ENCODE data around the gene ST3GAL4. TPM values are rescaled to one million over a fixed set of nuclear protein-coding genes. Genes with fewer than 3 reads are reported as not detected.

Gene ST3GAL4
- total RNA-seq, 1 experiment from 2014 or later: 13.1 TPM

- no peaks in the 10 kb centered on the region for H4K20me1 ChIP-seq (ENCODE audit: insufficient read depth)
These were observed 47.6 kb downstream of the ST3GAL4 start for GRCh38 chr11:126403022-126403581.

More at GRCh38 chr11:126403022-126403581, 47.6 kb downstream of the ST3GAL4 start:
- Histone ChIP-seq H3K27me3 (ENCODE audit: insufficient read depth, low read length) (no peaks in the 10 kb centered on the region), H3K36me3 (ENCODE audit: control insufficient read depth in 1 of 2, insufficient read depth in 2 of 2, low read length in 2 of 2) (no peaks in the 10 kb centered on the region; a peak in 1 of 4 replicates), H3K4me1 (ENCODE audit: control insufficient read depth in 1 of 2, insufficient read depth in 2 of 2, low read length in 2 of 2) (peaks cover 34 to 42% of the 10 kb centered on the region in 2 experiments), H3K4me2 (ENCODE audit: low read length) (peak overlapping the region; percentile 39), H3K9me3 (ENCODE audit: control insufficient read depth in 1 of 2, insufficient read depth in 1 of 2, low read depth in 1 of 2, low read length in 2 of 2) (no peaks in the 10 kb centered on the region), H2AFZ (ENCODE audit: low read depth, low read length, poor library complexity, severe bottlenecking) (no peak overlapping the region), H3K4me3 (replicated peaks in 1 of 2; ENCODE audit: low read depth in 1 of 2, low read length in 2 of 2) (no peak overlapping the region), H3K79me2 (ENCODE audit: insufficient read depth, low read length) (no peaks in the 10 kb centered on the region), H3K9ac (ENCODE audit: low read length) (no peak overlapping the region), H3K9me2 (ENCODE audit: insufficient read depth) (no peaks in the 10 kb centered on the region), H3K27ac (ENCODE audit: low read depth, low read length) (no peak overlapping the region)
- TF ChIP-seq SRF (IDR thresholded peaks at IDR 0.05; ENCODE audit: low read depth) (no peak), EZH2phosphoT487 (IDR thresholded peaks at IDR 0.05; ENCODE audit: borderline replicate concordance) (no peak), REST (IDR thresholded peaks at IDR 0.05; ENCODE audit: low read depth) (no peak), TCF7L2 (IDR thresholded peaks at IDR 0.05; ENCODE audit: borderline replicate concordance, extremely low read depth, insufficient read depth, insufficient read length) (no peak), EZH2 (IDR thresholded peaks at IDR 0.05) (no peak), POLR2A (IDR thresholded peaks at IDR 0.05; ENCODE audit: borderline replicate concordance, extremely low read depth, insufficient read depth, insufficient read length) (no peak), CTCF (IDR thresholded peaks at IDR 0.05 in 2 of 3, conservative IDR thresholded peaks at IDR 0.05 in 1 of 3; ENCODE audit: borderline replicate concordance in 1 of 3, insufficient read depth in 1 of 3, low read depth in 2 of 3, low read length in 2 of 3) (no peak), CBX3 (IDR thresholded peaks at IDR 0.05; ENCODE audit: low read depth) (no peak), SIN3A (IDR thresholded peaks at IDR 0.05; ENCODE audit: low read depth) (no peak), ZBTB33 (IDR thresholded peaks at IDR 0.05; ENCODE audit: extremely low read depth, insufficient replicate concordance, low read length) (no peak), ELF1 (IDR thresholded peaks at IDR 0.05; ENCODE audit: borderline replicate concordance, low read depth) (no peak), YY1 (IDR thresholded peaks at IDR 0.05; ENCODE audit: extremely low read depth, insufficient replicate concordance, low read depth, low read length) (no peak), EGR1 (IDR thresholded peaks at IDR 0.05; ENCODE audit: low read depth) (no peak), SP1 (IDR thresholded peaks at IDR 0.05; ENCODE audit: low read depth) (no peak), ATF3 (IDR thresholded peaks at IDR 0.05) (no peak), JUND (IDR thresholded peaks at IDR 0.05) (no peak), ZFX (IDR thresholded peaks at IDR 0.05) (no peak)
- ChIA-PET CTCF (no interaction called here), RAD21 (ENCODE audit: low non-redundant PET in 1 of 2, low total read pairs in 2 of 2, uncharacterized antibody in 2 of 2, unreplicated experiment in 2 of 2) (no interaction called here), POLR2A (no interaction called here)
- DNase-seq (ENCODE audit: low read depth, low spot score): no peak
- BruUV-seq (replicated peaks): no TSS peak
- peak; percentile 33; the same call in 1 of the 2 replicates for ATAC-seq
- intact Hi-C loops (cut with micrococcal nuclease): no loop called here

Data from HCT116 (cell line).